NCI-H748 (cell line): ENCODE results near the gene DIP2A.
"Not testable (repeated sequence)": the region's sequence is repeated elsewhere in the genome, so short reads cannot be mapped to it uniquely, and the experiment has no call there.

Experiments used
- DNase-seq: peaks from one replicate; lab custom pipeline; 2025; ENCODE audit not compliant: unreplicated experiment; lab: John Stamatoyannopoulos, UW

DIP2A gene

DNA sequence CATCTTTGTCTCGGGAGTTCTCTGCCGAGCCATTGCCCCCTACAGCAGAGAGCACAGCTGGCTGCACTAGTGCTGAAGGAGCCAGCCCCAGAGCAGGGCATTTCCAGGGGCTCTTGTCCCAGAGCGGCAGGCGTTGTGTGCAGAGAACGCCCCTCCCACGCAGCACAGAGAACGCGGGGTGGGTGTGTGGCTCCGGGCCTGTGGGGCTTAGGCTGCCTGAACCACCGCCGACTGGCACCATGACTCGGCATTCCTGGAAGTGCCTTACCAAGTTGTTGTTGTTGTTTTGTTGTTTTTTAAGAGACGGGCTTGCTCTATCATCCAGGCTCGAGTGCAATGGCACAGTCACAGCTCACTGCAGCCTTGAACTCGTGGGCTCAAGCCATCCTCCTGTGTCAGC, 15.8 kb upstream of the DIP2A start:
- no peak for DNase-seq

DNA sequence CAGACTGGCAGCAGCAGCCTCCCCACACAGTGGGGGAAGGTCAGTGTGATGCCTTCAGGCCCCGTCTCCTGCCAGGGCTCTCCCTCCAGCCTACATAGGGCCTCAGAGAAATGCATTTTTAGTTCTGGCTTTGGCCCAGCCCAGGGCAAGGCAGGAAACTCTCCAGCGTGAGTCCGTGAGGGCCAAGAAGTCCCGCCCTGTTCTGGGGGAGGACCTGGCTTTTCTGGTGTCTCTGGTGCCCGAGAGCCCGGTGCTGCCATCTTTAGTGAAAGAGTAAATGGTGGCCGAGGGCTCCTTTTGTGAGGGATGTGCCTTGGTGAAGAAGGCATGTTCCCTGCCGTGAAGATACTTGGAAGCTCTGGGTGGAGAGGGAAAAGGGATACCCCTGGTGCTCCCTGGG, 14.8 kb upstream of the DIP2A start:
- DNase-seq: no peak

DNA sequence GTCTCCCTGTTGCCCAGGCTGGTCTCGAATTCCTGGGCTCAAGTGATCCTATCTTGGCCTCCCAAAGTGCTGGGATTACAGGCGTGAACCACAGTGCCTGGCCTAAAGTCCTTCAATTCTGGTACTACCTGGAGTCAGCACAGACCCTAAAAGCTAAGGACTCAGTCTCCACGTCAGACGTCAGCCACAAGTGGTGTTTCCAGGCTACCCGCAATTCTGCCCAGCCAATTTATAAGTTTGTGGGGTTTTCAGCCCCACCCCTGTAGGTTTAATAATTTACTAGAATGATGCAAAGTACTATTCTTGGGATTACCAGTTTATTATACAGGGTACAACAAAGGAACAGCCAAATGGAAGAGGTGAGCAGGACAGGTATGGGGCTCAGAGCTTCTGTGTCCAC, 10.6 kb upstream of the DIP2A start:
- no peak for DNase-seq

DNA sequence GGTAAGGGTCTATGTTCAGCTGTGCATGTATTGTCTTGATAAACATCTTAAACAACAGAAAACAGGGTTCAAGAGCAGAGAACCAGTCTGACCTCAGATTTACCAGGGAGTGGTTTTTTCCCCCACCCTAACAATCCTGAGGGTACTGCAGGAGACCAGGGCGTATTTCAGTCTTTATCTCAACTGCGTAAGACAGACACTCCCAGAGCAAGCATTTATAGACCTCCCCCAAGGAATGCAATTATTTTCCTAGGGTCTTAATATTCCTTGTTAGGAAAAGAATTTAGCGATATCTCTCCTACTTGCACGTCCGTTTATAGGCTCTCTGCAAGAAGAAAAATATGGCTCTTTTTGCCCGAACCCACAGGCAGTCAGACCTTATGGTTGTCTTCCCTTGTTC, 9.8 kb upstream of the DIP2A start:
- DNase-seq: not testable (repeated sequence)

DNA sequence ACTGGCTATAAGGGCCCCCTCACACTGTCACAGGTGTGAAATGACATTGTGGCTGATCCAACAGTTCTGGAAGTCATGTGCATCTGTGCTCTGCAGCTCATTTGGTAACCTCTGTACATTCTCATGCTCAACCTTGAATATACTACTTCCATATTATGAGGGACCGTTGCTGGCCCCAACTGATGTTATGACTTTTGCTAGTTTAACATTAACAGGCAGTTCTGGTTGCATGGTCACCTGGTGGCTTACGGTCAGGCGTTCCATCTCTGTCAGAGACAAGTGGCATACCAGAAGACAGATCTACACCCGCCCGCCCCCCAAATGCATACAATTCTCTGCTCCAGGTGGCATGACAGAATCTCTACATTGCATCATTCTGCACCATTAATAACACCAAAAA, 6.0 kb upstream of the DIP2A start:
- no peak for DNase-seq

DNA sequence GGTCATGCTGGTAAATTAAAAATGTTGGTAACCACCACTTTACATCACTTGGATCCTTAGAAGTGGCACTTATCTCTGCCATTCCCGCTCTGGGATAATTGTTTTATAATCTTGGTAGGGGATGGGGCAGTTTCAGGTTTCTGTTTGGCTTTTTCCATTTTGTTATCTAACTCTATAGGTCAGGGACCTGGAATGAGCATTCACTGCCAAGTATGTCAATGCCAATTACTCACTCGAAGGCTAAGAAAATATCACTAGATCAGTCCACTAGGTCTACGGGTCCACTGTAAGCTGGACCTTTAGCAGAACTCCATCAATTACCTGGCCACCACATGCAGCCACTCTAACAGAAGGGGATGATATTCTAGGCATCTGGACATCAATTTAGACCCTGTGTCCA, 4.5 kb upstream of the DIP2A start:
- no peak for DNase-seq

DNA sequence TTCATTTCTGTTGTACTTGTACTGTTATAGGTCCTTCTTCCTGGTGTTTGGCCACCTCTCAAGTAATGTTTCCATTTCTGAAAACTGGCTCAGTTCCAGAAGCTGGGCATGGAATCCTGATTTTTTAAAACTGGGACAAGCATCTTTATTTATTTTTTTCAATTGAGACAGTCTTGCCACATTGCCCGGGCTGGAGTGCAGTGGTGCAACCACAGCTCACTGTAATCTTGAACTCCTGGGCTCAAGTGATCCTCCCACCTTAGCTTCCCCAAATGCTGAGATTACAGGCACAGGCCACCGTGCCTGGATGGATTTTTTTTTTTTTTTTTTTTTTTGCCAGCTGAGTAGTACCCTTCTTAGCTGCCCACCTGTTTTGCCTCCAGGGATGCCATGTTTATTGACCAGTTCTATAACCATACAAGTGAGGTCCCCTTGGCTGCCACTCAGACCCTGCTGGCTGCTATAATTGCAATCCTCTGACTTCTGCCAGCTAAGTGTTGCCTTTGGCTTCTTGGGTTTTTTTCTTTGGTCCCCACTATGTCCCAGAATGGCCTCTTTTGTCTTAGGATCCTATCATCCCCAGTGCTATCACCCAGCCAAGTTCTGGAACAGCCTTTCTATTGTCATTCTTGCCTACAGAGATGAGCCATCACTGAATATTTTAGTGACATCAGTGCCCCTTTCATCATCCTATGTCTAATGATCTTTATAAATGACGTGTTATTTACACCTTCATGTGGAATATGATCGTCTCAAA, 3.9 kb upstream of the DIP2A start:
- no peak for DNase-seq

DNA sequence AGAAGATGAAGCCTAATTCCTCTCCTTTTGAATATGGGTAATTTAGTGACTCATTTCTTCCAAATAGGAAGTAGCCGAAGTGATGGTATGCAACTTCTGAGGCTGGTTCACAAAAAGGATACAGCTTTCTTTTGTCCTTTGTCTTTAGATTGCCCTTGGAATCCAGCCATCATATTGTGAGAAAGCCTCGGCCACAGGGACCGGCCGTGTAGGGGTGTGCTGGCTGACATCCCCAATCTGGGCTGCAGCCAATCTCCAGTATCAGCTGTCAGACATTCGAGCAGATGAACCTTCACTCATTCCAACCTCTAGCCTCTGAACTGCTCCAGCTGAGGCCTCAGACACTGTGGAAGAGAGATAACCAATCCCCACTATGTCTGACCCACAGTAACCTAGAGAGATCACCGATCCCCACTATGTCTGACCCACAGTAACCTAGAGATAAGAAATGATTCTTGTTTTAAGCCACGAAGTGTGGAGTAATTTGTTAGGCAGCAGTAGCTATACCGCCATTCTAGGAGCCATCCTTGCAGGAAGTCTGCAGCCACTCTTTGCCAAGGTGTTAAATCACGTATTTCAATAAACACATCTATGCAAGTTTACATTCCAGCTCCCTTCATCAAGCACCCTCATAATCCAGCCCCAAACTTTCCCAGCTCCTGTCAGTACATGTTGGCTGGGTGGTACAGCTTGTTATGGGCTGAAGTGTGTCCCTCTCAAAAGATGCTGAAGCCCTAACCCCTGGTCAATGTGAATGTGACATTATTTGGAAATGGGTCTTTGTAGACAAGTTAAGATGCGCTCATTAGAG, 2.9 kb upstream of the DIP2A start:
- DNase-seq: no peak

DNA sequence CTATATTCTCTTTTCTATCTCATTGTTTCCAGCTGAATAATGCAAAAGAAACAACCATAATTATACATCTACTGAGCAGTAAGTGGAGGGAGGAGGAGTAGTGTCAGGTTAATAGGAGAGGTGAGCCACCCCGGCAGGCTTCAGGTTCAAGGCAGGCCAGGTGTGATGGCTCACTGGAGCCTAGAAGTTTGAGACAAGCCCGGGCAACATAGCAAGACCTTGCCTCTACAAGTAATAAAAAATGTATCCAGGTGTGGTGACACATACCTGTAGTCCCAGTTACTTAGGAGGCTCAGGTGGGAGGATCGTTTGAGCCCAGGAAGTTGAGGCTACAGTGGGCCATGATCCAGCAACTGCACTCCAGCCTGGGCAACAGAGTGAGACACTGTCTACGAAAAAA, 1.9 kb upstream of the DIP2A start:
- DNase-seq: no peak

DNA sequence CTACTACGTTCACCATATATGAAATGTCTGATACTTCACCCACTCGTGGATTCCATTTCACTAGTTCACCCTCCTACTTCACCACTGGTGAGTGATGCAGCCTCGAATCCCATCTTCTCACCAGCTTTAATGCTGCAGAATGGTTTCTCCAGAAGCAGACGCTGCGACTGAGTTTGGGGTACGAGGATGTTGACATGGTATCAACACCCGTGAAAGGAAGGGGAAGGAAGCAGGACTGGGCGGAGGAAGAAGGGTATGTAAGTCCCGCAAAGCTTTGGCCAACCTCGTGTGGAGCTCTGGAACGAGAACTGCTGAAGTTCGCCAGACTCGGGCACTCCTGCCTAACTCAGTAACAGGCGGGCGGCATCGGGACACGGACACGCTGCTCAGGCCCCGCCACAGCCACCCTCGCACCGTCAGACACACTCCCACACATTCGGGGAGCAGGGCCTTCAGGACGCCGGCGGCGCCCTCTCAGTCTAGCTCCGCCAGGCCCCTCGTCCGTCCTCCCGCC, 833 bp upstream of the DIP2A start:
- DNase-seq: peak; percentile 54

DNA sequence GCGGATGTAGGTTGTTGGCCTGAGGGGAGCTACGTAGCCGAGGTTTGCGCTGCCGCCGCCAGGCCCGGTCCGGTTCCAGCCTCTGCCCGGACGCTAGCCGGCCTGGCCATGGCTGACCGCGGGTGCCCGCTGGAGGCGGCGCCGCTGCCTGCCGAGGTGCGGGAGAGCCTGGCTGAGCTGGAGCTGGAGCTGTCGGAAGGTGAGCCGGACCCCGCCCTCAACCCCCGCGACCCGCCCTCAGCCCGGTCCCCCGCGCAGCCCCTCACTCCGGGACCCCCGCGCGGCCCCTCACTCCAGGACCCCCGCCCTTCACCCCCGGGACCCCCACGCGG, 299 bp downstream of the DIP2A start:
- no peak for DNase-seq

DNA sequence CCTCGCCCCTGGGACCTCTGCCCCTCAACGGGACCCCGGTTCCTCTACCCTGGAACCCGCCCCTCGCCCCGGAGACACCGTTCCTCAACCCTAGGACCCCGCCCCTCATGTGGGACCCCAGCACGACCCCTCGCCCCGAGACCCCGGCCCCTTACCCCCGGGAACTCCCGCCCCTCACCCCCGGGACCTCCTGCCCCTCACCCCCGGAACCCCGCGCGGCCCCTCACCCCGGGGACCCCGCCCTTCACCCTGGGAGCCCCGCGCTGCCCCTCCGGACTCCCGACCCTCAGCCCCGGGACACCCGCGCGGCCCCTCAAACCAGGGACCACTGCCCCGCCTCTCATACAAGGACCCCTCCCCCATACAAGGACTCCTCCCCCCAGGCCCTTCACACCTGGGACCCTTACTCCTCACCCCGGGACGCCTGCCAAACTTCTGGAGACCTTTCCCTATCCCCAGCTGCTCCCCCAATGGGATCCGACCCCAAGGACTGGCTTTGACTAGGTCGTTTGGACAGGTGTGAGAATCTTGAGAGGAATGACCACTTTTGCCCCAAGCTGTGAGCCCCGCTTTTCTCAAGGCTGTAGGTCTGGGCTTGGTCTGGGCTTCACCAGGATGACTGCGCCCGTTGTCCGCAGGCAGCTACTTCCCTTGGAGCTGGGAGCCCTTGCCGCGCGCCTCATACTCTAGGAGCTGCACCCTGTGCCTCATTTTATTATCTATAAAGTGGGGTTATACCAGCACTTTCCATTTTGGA, 843 bp downstream of the DIP2A start:
- DNase-seq: peak; percentile 20

DNA sequence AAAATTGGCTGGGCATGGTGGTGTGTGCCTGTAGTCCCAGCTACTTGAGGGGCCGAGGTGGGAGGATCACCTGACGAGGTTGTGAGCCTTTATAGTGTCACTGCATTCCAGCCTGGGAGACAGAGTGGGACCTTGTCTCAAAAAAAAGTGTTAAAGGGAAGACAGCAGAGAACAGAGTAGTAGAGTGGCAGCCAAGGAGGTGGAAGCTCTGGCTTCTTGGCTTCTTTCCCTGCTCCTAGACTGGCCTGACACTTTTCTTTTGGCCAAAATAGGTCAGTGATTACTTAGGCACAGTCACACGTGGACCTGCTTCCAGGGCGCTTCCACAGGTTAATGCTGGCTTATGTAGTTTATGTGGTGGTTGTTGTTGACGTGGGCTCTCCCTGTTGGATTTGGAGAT, 3.2 kb downstream of the DIP2A start:
- DNase-seq: no peak

DNA sequence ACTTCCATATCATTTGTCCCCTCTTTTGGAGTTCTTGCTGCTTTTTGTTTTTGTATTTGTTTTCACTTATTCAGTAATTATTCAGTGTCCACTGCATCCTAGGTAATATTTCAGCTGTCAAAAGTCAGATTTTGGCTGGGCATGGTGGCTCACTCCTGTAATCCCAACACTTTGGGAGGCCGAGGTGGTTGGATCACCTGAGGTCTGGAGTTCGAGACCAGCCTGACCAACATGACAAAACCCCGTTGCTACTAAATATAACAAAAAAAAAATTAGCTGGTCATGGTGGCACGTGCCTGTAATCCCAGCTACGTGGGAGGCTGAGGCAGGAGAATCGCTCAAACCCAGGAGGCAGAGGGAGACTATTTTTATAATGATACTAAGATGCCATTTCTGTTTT, 6.5 kb downstream of the DIP2A start:
- not testable (repeated sequence) for DNase-seq

DNA sequence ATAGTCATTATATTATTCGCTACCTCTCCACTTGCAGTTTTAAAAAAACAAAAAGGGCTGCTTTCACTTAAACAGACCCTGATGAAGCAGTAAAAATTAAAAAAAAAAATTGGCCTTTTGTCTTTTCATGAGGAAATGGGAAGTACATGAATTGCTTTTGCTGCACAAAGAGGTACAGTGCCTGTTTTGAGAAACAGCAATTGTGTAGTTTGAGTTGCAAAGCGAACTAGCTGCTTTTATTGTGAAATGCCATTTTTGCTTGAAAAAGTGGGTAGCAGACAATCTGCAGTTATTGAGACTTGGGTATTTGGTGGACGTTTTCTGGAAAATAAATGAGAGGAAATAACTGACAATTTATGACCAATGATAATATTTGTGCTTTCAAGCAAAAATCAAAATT, 7.0 kb downstream of the DIP2A start:
- no peak for DNase-seq

DNA sequence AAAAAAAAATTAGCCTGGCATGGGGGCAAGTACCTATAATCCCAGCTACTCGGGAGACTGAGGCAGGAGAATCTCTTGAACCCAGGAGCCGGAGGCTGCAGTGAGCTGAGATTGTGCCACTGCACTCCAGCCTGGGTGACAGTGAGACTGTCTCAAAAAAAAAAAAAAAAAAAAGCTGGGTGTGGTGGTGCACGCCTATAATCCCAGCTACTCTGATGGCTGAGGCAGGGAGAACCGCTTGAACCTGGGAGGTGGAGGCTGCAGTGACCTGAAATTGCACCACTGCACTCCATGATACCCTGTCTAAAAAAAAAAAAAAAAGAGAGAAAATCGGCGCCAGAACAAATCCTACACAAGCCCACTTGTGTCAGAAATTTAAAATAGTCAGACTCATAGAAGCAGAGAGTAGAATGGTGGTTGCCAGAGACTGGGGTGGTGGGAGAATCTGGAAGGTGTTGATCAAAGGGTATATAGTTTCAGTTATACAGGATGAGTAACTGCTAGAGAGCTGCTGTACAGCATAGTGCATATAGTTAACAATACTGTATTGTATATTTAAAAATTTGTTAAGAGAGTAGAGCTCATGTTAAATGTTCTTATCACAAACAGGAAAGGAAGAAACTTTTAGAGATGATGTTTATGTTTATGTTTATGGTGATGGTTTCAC, 9.6 kb downstream of the DIP2A start:
- DNase-seq: no peak

DNA sequence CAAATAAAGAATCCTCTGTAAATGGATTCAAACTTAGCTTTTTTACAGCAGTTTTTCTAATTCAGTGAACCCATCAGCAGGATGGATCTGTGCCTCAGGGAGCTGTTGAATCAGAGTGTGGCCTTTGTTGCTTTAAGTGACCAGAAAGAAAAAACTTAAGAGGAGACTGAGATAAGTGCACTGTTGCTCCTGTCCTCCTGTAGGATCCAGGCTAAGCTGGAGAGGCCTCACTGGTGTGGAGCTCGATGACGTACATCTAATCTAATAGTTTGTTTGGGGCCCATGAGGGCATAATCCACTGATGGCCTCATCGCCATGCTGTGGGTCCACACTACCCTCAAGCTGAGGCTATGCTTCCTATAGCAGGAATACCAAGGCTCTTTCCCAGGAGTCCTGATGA, 10.6 kb downstream of the DIP2A start:
- no peak for DNase-seq

DNA sequence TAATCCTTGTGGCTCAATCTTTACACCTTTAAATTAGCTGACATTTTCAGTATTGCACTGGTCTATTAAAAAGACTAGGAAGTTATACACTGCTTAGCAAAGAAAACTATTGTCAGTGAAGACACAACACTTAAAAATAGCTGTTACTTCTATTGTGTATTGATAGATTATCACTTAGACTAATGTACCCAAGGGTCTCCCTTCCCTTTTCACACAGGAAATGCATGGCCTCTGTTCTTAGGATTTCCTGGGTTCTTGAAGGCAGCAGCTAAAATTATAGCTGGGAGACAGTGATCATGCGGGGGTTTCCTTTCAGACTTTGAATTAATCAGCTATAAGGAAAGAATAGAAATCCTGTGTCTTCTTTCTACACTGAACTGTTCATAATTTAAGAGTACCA, 12.8 kb downstream of the DIP2A start:
- DNase-seq: no peak

DNA sequence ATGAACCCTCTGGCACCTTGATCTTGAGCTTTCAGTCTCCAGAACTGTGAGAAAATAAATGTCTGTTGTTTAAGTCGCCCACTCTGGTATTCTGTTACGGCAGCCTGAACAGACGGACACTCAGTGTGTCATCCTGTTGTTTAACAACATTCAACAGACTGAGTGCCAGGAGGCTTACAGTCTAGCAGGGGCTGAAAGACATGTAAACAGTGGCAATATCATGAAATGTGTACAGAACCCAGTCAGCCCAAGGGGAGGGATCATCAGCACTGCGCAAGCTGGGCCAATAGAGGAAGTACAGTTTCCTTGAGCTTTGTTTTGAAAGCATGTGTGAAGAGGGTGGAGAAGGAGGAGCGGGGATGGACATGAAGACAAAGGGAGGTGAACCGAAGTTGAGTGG, 13.6 kb downstream of the DIP2A start:
- no peak for DNase-seq

DNA sequence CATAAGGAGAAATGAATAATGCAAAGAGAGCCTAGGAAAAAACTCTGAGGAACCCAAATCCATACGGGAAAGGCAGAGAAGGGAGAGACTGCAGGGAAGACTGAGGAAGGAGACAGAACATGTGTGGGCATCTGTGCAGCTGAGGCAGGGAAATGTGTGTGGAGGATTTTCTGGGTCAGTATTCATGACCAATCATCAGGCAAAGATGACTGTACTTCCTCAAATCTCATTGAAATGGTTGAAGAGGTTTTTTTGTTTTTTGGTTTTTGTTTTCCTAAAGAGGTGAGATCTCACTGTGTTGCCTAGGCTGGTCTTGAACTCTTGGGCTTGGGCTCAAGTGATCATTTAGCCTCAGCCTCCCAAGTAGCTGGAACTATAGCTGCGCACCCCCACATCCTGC, 15.7 kb downstream of the DIP2A start:
- no peak for DNase-seq

DNA sequence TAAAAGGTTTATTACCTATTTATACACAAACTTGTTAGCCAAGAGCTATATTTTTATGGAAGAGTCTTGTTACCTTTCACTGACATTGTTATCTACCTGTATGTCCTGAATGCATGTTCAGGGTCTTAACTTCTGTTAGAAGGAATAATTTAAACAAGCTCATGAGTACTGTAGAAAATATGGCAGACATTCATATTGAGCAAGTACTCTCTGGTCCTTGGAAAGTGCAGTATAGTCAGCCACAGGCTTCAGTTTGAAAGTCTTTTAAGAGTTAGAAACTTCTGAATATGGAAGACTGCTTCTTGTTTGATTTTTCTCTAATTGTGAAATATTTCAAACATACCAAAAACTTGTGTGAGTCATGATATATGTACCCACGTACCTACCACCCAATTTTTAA, 16.6 kb downstream of the DIP2A start:
- DNase-seq: no peak
